RWPE1 (cell line): ENCODE data around the gene RPUSD1.

Source experiments
- CTCF ChIA-PET: fragments of 350-600 bp; sonication (Branson Sonifier 250); formaldehyde crosslinking; extraction: SDS; loops from one replicate; lab custom pipeline; 2021; lab: Yijun Ruan, JAX
- POLR2A ChIA-PET: fragments of 400-600 bp; formaldehyde crosslinking; extraction: SDS; loops from one replicate; lab custom pipeline; 2020; ENCODE audit warnings: antibody characterized with exemption; ENCODE audit not compliant: low non-redundant PET; lab: Yijun Ruan, JAX
- DNase-seq: peaks from one replicate; pipeline ENCODE4 v3.0.0; 2012; ENCODE audit warnings: low spot score
- H3K27ac ChIP-seq: fragments of 450-650 bp; 2 replicates; pipeline ENCODE4 v1.5.1; 2017
- CTCF ChIP-seq: fragments of 450-650 bp; conservative IDR thresholded peaks from 2 replicates; pipeline ENCODE4 v1.5.1; 2017; ENCODE audit warnings: low read depth, mild to moderate bottlenecking

Gene RPUSD1

GRCh38 chr16:763369-764183, 24.6 kb downstream of the RPUSD1 start:
- TF ChIP-seq CTCF: no peak
- no peak for DNase-seq
- CTCF ChIA-PET: interaction anchor here (0.5 to 0.8 kb wide), 2 partner anchors 22 to 333 kb away, joined by 3 to 5 read pairs; no protein-coding TSS in a partner anchor
- POLR2A ChIA-PET: no interaction called here
- H3K27ac ChIP-seq: peak overlapping the region; percentile 68

- no peak for DNase-seq
- ChIA-PET POLR2A (no interaction called here), CTCF (interaction anchor here (0.9 to 1.1 kb wide), 2 partner anchors 17 to 23 kb away, joined by 5 to 6 read pairs; no protein-coding TSS in a partner anchor)
- TF ChIP-seq CTCF: no peak
- H3K27ac ChIP-seq: peak overlapping the region; percentile 68
These were observed 25.4 kb downstream of the RPUSD1 start for GRCh38 chr16:762595-763268.

- H3K27ac ChIP-seq: peak overlapping the region; percentile 68
- POLR2A ChIA-PET: interaction anchor here (0.8 kb wide), 1 partner anchor 26 kb away, joined by 4 read pairs; the partner anchor contains the start of gene RPUSD1
- CTCF ChIA-PET: interaction anchor here (0.5 to 1.1 kb wide), 4 partner anchors 14 to 40 kb away, joined by 3 to 6 read pairs (median 4); no protein-coding TSS in a partner anchor
- DNase-seq: no peak
- no peak for TF ChIP-seq CTCF
These were observed 26.3 kb downstream of the RPUSD1 start for GRCh38 chr16:761625-762513.

DNA sequence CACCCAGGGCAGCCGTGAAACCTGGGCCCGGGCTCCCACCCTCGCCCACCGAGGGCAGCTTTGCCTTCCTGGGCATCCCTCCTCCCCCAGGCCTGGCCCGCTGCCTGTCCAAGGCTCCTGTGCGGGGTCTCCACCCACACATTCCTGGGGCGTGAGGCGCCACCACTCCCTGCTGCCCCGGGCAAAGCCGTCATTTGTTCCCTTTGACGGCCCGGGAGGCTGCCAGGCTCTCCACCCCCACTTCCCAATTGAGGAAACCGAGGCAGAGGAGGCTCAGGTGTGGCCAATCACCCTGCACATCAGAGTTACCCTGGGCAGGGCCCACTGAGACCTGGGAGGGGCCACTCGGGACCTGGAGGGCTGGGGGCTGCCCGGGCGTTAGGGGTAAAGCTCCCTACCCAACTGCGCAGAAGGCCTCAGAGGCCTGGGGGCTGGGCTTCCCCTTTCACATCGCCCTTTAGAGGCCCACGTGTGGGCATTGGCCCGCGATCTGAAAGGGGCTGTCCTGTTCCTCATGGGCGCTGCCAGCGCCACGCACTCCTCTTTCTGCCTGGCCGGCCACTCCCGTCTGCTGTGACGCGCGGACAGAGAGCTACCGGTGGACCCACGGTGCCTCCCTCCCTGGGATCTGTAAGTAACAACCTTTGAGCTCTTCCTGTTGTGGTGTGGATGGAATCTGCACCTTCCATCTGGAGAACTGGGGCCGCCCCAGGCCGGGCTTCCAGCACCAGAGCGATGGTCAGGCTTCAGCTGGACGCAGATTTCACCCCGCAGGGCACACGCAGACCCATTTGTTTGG, 27.4 kb downstream of the RPUSD1 start, which contains the start of gene MSLN:
TSS of gene MSLN (plus strand) at position 190 of the 799 bp plus-strand sequence. CDS start 1,947 bp downstream, outside the sequence.
- ChIA-PET POLR2A (interaction anchor here (0.8 kb wide), 1 partner anchor 27 kb away, joined by 4 read pairs; the partner anchor contains the start of gene RPUSD1), CTCF (interaction anchor here (0.5 to 2.4 kb wide), 7 partner anchors 15 to 393 kb away, joined by 3 to 6 read pairs (median 3); partner anchors contain the start of gene CIAO3)
- peak within 1 kb of the TSS; percentile 68 for H3K27ac ChIP-seq
- DNase-seq: peak; percentile 78
- no peak for TF ChIP-seq CTCF

GRCh38 chr16:760065-760464, 28.1 kb downstream of the RPUSD1 start:
- CTCF ChIA-PET: interaction anchor here (0.8 to 2.4 kb wide), 4 partner anchors 16 to 31 kb away, joined by 3 to 6 read pairs (median 4); partner anchors contain the start of gene CIAO3
- POLR2A ChIA-PET: interaction anchor here (0.6 kb wide), 1 partner anchor 1204 kb away, joined by 3 read pairs; no protein-coding TSS in a partner anchor
- DNase-seq: no peak
- TF ChIP-seq CTCF: no peak
- H3K27ac ChIP-seq: peak overlapping the region; percentile 68
